Body of pancreas (tissue), 4 donors: ENCODE results near the gene SCRT2.

Source experiments
- POLR2A ChIP-seq, 3 donors: fragments of 450-650 bp; IDR thresholded peaks; one replicate each; pipeline ENCODE4 v1.6.1; 2016; ENCODE audit warnings: antibody characterized with exemption in 3 of 3, mild to moderate bottlenecking in 2 of 3
- TF ChIP-seq, protein P1 (sequence below), 7 experiments: fragments of 450-650 bp in 4 of 7; fragments of 200-600 bp in 3 of 7; sonication (generic) in 3 of 7; IDR thresholded peaks; one replicate each; pipeline ENCODE4 v1.5.1; 2016 to 2019; ENCODE audit warnings: antibody characterized with exemption in 7 of 7

DNA sequence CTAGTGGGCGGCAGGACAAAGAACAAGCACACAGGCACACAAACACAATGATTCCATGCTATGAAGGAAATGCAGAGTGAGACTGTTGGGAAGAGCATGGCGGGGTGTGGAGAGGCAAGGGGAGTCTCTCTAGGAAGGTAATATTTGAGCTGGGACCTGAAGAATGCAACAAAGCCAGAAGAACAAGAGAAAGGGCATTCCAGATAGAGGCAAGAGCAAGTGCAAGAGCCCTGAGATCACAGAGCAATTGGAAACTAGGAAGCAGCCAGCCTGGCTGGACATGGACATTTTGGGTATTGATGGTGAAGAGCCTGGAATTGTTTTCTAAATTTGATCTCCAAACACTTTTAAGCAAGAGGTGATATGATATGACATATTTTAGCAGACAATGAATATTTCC, 38.0 kb downstream of the SCRT2 start:
- TF ChIP-seq, protein P1, sequence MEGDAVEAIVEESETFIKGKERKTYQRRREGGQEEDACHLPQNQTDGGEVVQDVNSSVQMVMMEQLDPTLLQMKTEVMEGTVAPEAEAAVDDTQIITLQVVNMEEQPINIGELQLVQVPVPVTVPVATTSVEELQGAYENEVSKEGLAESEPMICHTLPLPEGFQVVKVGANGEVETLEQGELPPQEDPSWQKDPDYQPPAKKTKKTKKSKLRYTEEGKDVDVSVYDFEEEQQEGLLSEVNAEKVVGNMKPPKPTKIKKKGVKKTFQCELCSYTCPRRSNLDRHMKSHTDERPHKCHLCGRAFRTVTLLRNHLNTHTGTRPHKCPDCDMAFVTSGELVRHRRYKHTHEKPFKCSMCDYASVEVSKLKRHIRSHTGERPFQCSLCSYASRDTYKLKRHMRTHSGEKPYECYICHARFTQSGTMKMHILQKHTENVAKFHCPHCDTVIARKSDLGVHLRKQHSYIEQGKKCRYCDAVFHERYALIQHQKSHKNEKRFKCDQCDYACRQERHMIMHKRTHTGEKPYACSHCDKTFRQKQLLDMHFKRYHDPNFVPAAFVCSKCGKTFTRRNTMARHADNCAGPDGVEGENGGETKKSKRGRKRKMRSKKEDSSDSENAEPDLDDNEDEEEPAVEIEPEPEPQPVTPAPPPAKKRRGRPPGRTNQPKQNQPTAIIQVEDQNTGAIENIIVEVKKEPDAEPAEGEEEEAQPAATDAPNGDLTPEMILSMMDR (IDR thresholded peaks at IDR 0.05) = no peak
- no peak for TF ChIP-seq POLR2A (IDR thresholded peaks at IDR 0.05)
